BLaER1 (cell line): ENCODE results near the gene GNAL.

Experiments used
- H3K27ac ChIP-seq: shearing (Covaris generic); formaldehyde crosslinking; 2 replicates; pipeline ENCODE4 v1.8.1; 2022
- H3K27me3 ChIP-seq: shearing (Covaris generic); formaldehyde crosslinking; 2 replicates; pipeline ENCODE4 v1.8.1; 2022
- H3K36me3 ChIP-seq: shearing (Covaris generic); formaldehyde crosslinking; 2 replicates; pipeline ENCODE4 v1.8.1; 2022
- H3K4me1 ChIP-seq: shearing (Covaris generic); formaldehyde crosslinking; 2 replicates; pipeline ENCODE4 v1.8.1; 2022
- H3K4me2 ChIP-seq: shearing (Covaris generic); formaldehyde crosslinking; 2 replicates; pipeline ENCODE4 v1.8.1; 2022
- H3K4me3 ChIP-seq: shearing (Covaris generic); formaldehyde crosslinking; 2 replicates; pipeline ENCODE4 v1.8.1; 2022
- H3K9ac ChIP-seq: shearing (Covaris generic); formaldehyde crosslinking; 2 replicates; pipeline ENCODE4 v1.8.1; 2022
- H3K9me3 ChIP-seq: shearing (Covaris generic); formaldehyde crosslinking; 2 replicates; pipeline ENCODE4 v1.8.1; 2022
- H4K20me1 ChIP-seq: shearing (Covaris generic); formaldehyde crosslinking; 2 replicates; pipeline ENCODE4 v1.8.1; 2022
- Cebpa-rat ChIP-seq: shearing (Covaris generic); IDR thresholded peaks from 2 replicates; pipeline ENCODE4 v1.8.1; 2022

GNAL gene

DNA sequence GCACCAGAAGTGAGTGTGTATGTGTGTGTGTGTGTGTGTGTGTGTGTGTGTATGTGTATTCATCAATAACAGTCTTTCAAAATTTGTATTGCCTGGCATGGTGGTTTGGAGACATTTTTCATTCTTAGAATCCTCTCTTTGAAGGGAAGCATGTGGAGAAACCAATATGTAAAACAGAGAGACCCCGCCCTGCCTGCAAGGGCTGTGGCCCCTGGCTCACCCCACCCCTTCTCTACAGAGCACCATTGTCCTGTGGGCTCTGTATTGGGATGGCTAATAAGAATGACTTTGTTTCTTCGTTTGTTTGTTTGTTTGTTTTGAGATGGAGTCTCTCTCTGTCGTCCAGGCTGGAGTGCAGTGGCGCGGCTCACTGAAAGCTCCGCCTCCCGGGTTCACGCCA is 65.9 kb downstream of the GNAL start:
- no peak for TF ChIP-seq Cebpa-rat
- H3K27ac ChIP-seq: no peak overlapping the region
- H3K9ac ChIP-seq: no peak overlapping the region
- no peaks in the 10 kb centered on the region for H3K36me3 ChIP-seq
- H3K4me1 ChIP-seq: no peaks in the 10 kb centered on the region
- H3K27me3 ChIP-seq: no peaks in the 10 kb centered on the region
- H3K4me3 ChIP-seq: no peak overlapping the region
- no peaks in the 10 kb centered on the region for H4K20me1 ChIP-seq
- H3K4me2 ChIP-seq: no peak overlapping the region
- peaks cover 20% of the 10 kb centered on the region for H3K9me3 ChIP-seq

DNA sequence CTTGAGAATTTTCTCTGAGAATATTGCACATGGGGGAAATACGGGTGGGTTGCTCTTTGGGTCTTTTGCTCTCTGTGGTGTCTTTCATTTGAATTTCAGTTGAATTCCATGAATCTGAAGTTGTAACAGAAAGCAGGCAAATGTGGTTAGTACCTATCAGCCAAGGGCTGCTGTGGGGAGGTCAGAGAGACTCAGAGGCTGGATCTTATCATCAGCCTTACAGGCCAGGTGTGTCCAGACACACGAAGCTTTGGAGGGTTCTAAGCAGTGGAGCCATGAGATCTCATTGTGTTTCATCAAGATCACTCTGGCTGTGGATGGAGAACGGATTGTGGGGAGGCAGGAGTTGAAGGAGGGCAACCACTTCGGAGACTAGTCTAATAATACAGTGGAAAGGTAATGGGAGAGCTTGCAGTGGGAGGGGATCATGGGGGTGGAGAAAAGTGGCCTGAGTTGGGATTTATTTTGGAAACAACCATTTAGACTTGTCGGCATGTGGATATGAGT is 68.1 kb downstream of the GNAL start:
- Histone ChIP-seq H3K36me3 (no peaks in the 10 kb centered on the region), H3K4me3 (no peak overlapping the region), H4K20me1 (no peaks in the 10 kb centered on the region), H3K27ac (no peak overlapping the region), H3K27me3 (no peaks in the 10 kb centered on the region), H3K9ac (no peak overlapping the region), H3K4me1 (no peaks in the 10 kb centered on the region; the same call in 1 of the 2 replicates), H3K9me3 (peaks cover 6% of the 10 kb centered on the region; the same call in 1 of the 2 replicates), H3K4me2 (no peak overlapping the region)
- TF ChIP-seq Cebpa-rat: no peak

DNA sequence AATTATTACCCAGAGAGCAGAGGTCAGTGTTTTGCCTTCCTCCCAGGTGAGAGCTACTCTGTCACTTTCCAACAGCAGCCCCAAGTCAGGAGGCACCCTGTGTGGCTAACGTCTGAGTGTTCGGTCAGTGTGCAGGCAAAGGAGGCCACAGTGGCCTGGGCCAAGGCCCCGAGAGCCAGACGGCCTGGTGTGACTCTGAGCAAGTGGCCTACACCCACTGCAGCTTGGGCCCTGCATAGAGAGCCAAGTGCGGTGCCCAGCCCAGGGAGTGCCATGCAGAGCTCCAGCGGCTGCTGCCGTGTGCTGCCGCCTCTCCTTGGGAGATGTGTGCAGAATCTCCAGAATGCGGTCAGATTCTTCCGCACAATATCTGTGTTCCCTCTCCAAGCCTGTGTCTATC is 70.4 kb downstream of the GNAL start:
- no peak overlapping the region for H3K27ac ChIP-seq
- no peaks in the 10 kb centered on the region for H4K20me1 ChIP-seq
- TF ChIP-seq Cebpa-rat: no peak
- no peaks in the 10 kb centered on the region for H3K9me3 ChIP-seq
- no peak overlapping the region for H3K9ac ChIP-seq
- no peak overlapping the region for H3K4me3 ChIP-seq
- H3K4me1 ChIP-seq: no peaks in the 10 kb centered on the region; the same call in 1 of the 2 replicates
- H3K36me3 ChIP-seq: no peaks in the 10 kb centered on the region
- H3K4me2 ChIP-seq: no peak overlapping the region
- no peaks in the 10 kb centered on the region for H3K27me3 ChIP-seq

DNA sequence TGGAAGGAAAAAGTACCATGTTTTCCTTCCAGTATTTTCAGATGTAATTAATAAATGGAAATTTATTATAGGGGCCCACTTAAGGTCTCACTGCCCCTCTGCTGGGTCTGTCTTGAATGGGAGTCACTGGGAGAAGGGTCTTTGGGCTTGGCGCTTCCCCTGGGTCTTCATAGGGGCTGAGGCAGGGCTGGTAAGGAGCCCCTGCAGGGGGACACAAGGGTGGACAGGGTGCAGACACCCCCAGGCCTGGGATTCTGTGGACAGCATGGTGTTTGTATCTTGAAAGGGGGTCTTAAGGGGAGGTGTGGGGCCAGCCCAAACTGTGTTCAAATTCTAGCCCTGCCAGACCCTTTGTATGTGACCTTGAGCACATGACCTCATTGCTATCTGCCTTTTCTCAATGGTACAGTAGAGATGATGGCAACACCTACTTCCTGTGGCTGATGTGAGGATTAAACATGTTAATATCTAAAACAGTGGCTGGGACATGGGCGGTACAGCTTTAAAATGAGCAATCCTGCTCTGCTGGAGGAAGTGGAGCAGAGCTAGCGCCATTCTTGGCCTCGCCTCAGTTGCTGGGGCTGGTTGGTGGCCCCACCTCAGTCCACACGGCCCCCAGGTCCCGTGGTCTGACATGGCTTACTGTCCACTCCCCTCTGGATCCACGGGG is 71.6 kb downstream of the GNAL start:
- Histone ChIP-seq H4K20me1 (no peaks in the 10 kb centered on the region), H3K4me2 (no peak overlapping the region), H3K27ac (no peak overlapping the region), H3K27me3 (no peaks in the 10 kb centered on the region), H3K4me1 (no peaks in the 10 kb centered on the region; the same call in 1 of the 2 replicates), H3K9ac (no peak overlapping the region), H3K9me3 (no peaks in the 10 kb centered on the region), H3K36me3 (no peaks in the 10 kb centered on the region), H3K4me3 (no peak overlapping the region)
- TF ChIP-seq Cebpa-rat: no peak

DNA sequence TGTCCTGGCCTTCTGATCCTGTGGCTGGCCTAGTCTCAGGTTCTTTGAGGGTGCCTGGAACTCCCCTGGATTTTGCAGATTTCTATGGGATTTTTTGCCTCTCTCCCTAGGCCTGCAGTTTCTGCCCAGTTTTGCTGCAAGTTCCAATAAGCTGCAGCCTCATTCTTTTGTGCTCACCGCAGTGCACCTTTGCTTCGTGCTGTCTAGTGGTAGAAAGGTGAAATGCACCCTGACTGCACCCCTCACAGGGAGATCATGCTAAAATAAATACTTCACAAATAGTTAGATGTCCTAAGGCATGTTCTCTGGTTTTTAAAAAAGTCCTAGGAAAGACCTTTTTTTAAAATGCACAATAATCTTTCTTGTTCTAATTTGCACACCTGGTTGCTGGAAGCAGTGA is 72.5 kb downstream of the GNAL start:
- Histone ChIP-seq H3K4me1 (no peaks in the 10 kb centered on the region; the same call in 1 of the 2 replicates), H3K9ac (no peak overlapping the region), H3K9me3 (no peaks in the 10 kb centered on the region), H3K36me3 (no peaks in the 10 kb centered on the region), H3K27ac (no peak overlapping the region), H3K27me3 (no peaks in the 10 kb centered on the region), H3K4me2 (no peak overlapping the region), H3K4me3 (no peak overlapping the region), H4K20me1 (no peaks in the 10 kb centered on the region)
- TF ChIP-seq Cebpa-rat: no peak

DNA sequence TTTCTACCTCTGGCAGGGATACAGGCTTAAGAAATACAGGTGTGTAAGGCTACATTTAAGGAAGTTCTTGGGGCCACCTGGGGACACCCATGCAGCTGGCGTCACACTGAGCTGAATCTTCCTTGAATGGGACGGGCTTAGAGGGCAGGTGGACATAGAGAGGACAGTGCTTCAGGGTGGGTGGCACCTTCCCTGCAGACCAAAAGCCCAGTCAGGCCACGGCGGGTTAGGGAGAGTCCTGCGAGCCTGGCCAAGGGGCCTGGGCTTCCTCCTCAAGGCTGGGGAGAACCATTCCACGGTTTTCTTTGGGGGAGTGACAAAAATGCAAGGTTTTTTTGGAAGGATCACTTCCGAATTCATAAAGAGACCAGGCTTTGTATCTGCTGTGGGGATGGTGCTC is 73.4 kb downstream of the GNAL start:
- Histone ChIP-seq H3K4me3 (no peak overlapping the region), H3K4me2 (no peak overlapping the region), H3K27ac (no peak overlapping the region), H3K4me1 (no peaks in the 10 kb centered on the region; the same call in 1 of the 2 replicates), H4K20me1 (no peaks in the 10 kb centered on the region), H3K9ac (no peak overlapping the region), H3K27me3 (no peaks in the 10 kb centered on the region), H3K9me3 (no peaks in the 10 kb centered on the region), H3K36me3 (no peaks in the 10 kb centered on the region)
- no peak for TF ChIP-seq Cebpa-rat

DNA sequence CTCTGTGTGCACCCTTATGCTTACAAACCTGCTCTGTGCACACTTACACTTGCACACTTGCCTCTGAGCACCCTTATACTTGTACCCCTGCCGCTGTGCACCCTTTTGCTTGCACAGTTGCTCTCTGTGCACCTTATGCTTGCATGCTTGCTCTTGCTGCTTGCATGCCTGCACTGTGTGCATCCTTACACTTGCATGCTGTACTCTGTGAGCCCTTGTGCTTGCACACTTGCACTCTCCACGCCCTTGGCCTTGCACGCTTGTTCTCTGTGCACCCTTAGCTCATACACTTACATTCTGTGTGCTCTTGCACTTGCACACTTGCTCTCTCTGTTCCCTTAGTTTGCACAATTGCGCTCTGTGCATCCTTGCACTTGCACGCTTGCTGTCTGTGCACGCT is 78.3 kb downstream of the GNAL start:
- Histone ChIP-seq H3K4me1 (no peaks in the 10 kb centered on the region), H3K4me3 (no peak overlapping the region), H3K27me3 (no peaks in the 10 kb centered on the region), H3K36me3 (no peaks in the 10 kb centered on the region), H3K9ac (no peak overlapping the region), H4K20me1 (no peaks in the 10 kb centered on the region), H3K27ac (no peak overlapping the region), H3K4me2 (no peak overlapping the region), H3K9me3 (no peaks in the 10 kb centered on the region)
- no peak for TF ChIP-seq Cebpa-rat

DNA sequence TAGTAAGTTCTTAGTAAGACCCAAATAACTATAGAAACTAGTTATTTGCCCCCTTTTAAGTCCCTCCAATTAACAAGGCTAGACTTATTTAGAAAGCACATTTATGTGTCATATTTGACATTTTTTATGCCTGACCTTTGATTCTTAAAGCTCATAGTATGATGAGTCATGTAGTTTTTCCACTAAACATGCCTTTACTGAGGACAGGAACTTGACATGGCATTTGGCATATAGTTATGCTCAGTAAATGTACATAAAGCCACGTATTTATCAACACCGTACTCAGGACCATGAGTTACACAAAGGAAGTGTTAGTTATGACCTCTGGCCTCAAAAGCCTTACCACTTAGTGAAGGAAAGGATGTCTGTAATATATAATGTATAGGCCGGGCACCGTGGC is 78.9 kb downstream of the GNAL start:
- Histone ChIP-seq H3K9me3 (no peaks in the 10 kb centered on the region), H3K4me1 (no peaks in the 10 kb centered on the region), H3K36me3 (no peaks in the 10 kb centered on the region), H4K20me1 (no peaks in the 10 kb centered on the region), H3K27ac (no peak overlapping the region), H3K4me3 (no peak overlapping the region), H3K27me3 (no peaks in the 10 kb centered on the region), H3K9ac (no peak overlapping the region), H3K4me2 (no peak overlapping the region)
- no peak for TF ChIP-seq Cebpa-rat

DNA sequence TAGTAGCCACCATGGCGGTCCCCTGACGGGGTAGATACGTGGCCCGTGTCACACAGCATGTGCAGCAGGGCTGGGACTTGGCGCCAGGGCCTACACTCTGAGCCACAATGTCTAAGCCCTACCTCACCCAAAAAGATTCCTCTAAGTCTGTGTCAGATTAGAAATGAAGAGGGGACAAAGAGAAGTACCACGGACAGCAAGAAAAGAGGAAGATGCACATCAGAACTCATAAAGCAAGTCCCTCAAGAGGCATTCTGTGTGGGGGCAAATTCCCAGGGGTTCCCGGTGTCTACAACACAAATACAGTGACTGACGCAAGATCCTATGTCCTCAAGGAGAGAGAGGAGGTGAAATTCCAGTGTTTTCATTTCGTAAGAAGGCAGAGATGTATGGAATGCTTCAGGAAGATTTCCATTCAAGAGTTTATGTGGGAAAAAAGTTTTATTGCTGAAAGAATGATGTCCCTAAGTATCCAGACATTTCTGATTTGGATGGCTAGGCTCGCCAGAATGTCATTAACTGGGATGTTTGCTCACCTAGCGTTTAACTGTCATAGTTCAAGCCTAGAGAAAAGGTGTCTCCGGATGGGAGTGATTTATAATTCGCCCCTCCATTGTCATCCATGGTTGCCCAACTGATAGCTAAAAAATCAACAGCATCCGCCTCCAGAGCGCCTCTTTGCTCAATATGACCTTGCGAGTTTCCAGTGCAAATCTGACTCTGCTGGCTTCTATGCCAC is 86.5 kb downstream of the GNAL start:
- no peak overlapping the region for H3K4me3 ChIP-seq
- H3K27ac ChIP-seq: no peak overlapping the region
- no peaks in the 10 kb centered on the region for H3K9me3 ChIP-seq
- H3K27me3 ChIP-seq: no peaks in the 10 kb centered on the region
- no peak for TF ChIP-seq Cebpa-rat
- no peaks in the 10 kb centered on the region for H3K4me1 ChIP-seq
- H3K36me3 ChIP-seq: no peaks in the 10 kb centered on the region
- no peaks in the 10 kb centered on the region for H4K20me1 ChIP-seq
- no peak overlapping the region for H3K4me2 ChIP-seq
- no peak overlapping the region for H3K9ac ChIP-seq

DNA sequence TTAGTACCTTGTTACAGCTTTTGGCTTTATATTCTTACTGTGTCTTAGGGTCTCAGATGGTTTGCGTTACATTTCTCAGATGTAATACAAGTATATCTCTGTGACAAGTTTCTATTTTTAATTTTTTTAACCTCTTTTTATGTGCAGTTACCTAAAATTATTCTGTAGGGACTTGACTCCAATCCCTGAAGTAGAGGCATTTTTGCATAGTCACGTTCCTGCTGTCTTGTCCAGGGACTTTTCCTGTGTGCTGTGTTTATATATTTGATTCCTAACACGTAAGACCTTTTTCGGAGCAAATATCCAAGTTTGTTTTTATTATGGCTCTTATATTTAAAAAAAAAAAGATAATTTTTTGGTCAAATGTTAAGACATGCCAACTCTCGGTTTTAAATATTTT is 91.0 kb downstream of the GNAL start:
- no peak overlapping the region for H3K9ac ChIP-seq
- no peaks in the 10 kb centered on the region for H3K4me1 ChIP-seq
- no peaks in the 10 kb centered on the region for H4K20me1 ChIP-seq
- no peak overlapping the region for H3K4me3 ChIP-seq
- H3K4me2 ChIP-seq: no peak overlapping the region
- no peaks in the 10 kb centered on the region for H3K9me3 ChIP-seq
- no peak for TF ChIP-seq Cebpa-rat
- H3K27me3 ChIP-seq: no peaks in the 10 kb centered on the region
- H3K27ac ChIP-seq: no peak overlapping the region
- H3K36me3 ChIP-seq: no peaks in the 10 kb centered on the region
